AG08395 (cell line): ENCODE measurements around the gene ETS1.

Experiments
- DNase-seq: peaks from one replicate; pipeline ENCODE4 v3.0.0; 2012; ENCODE audit warnings: mixed read lengths, low spot score

The ETS1 gene

DNA sequence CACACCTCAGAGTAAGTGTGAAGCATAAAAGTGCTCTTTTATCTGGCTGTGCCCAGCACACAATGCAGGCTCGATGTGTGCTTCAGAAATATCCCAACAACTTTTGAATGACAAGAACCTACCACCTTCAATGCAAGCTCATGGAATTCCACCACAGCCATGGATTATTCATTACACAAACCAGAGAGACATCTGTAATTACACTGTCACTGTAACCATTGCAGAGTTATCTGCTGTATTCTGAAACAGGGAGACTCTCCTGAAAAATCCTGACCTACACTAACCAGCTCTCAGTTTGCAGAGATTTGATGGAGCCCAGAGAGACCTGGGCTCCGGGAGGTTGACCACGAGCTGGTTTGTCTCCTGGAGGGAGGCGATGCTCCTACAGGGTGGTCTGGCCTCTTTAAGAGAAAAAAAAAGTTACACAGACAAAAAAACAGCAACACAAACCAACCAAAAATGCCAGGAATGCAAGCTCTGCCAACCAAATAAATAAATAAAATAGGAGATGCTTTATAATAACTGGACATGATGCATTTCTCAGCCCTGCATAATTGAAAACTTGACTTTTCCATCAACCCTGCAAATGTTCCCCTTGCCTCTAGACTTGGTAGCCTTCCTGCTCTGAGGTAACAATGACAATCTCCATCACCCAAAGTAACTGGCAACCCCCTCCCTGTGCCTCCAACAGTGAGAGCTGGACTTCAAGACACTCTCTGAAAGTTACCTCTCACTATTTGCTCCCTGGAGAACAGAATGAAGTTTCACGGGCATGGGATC lies 69.7 kb downstream of the ETS1 start:
- peak; percentile 45 for DNase-seq

DNA sequence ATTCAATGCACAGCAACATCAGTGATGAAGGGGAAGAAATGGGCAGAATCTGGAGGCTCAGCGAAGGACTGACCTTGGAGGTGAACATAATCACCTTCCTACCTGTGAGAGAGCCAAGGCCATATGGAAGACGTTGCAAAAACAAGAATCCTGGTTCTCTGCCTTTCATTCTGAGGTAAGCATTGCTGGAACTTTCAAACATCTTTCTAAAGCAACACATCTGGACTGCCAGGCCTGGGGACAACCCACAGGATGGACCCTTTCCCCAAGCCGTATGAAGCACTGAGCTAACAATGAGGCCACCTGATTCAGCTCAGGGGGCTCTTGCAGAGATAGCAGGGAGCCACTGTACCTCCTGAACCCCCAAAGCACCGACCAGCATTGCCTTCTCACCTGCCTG lies 70.5 kb downstream of the ETS1 start:
- no peak for DNase-seq

DNA sequence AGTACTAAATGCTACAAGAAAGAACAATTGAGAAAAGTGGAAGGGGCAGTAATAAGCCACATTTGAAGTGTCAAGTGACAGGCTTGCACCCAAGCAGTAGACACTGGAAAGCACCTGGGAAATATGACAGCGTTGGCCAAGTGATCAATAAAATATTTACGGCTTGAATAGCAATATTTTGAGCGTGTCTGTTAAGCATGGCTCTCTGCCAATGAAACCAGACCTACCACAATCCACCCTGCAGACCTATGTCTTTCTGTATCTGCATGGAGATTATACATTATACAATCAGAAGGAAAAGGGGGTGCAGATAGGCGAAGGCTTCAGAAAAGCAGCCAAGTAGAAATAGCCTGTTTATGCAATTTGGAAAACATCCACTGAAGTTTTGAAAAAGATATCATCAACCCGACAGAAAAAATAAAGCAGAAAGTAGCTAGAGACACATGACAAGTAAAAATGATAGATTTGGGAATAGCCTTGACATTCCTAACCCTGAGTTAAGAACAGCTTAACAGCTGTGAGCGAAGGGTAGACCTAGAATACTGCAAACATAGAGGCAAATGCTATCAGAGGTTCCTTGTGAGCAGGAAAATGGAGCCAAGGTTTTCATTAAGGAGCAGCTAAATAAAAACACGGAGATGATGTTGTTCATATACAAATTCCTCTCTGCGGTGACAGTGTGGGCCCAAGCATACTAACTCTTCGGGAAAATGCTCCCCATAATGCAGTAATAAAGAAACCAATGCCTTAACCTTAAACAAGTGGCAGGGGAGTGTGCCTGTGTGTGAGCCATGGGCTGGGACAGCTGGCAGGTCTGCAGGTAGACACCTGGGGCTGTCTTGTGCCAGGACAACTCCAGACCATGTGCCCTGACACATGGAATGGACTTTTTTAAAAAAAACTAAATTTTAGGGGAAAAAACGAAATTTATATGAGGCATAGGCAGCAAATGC lies 71.3 kb downstream of the ETS1 start:
- DNase-seq, result no peak

DNA sequence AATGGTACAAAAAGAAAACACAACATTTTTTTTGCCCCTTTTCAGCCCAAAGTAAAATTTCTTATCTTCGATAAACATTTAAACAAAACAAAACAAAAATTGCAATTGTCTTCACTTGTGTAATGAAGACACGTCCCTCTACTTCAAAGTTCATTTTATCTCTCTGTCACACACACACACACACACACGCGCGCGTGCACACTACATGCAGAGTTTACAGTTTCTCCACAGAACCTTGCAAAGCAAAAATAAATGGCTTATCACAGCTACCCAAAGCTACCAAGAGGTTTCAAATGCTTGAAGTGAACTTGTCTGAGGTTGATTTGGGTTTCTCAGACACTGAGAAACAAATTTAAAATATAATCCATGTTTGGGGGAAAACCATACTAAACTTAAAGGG lies 72.3 kb downstream of the ETS1 start:
- DNase-seq, result no peak

DNA sequence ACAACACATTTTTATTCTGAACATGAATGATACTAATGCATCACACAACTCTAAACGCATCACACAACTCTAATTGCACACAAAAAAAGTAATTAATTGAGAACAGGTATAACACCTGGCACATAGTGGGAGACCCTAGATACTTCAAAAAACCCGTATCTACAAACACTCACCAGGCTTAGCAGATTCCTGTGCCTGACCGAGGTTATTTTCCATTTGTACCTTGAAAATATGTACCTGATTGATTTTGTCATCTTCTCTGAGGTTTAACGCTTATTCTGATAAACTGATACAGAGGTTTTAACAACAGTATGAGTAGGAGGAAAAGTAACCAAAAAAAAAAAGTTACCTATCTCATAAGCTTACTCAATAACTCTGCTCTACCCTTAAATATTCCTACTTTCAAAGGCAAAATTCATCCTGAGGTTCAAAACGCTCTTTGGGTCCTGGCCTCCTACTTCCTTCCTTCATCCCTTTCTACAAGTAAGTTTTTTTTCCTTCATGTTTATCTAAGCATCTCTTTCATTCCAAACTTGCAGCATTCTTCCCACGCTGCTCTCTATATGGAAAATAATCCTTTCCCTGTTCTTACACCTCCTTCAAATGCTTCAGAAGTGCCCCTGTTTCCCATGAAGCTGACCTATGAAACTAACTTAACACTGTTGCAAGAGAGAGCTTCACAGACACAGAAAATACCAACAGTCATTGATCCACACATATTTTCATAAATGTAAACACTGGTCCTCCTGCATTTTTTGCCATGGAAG lies 73.3 kb downstream of the ETS1 start:
- no peak for DNase-seq

DNA sequence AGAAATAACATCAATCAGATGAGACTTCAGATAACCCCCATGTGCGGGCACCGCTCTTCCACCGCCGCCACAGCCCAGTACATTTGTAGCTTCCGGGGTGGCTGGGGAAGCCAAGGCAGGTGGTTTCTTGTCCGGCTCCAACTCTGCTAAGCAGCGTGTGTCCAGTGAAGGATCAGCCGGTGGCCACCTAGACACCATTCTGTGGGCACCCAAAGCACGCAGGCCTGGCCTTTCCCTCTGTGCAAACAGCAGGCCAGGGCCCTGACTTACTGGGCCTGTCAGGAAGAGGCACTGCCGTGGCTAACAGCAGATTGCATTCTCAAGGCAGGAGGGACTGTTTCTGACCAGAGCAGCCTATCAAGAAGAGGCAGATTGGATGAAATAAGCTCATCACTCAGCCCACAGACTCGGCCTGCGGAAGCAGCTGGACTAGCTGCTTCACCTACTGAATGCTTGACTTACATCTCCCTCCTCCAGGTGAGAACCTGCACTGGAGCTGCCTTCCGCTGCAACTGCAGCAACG lies 74.8 kb downstream of the ETS1 start:
- DNase-seq, result no peak

DNA sequence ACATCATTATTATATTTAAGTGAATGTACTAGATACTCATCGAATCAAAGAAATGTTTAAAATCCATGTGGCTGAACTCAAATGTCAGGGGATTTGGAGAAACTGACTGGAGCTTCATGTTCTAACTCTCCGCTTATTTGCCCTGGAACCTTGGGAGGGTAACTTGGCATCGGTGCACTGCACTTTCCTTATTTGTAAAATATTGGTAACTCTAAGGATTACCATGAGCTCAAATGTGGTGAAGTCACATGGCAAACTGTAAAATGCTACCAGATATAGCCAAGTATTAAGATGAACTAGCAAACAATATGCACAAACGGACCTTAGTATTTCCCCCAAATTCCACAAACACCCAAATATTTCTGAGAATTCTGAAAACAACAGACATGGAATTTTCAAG lies 75.6 kb downstream of the ETS1 start:
- DNase-seq, result no peak

DNA sequence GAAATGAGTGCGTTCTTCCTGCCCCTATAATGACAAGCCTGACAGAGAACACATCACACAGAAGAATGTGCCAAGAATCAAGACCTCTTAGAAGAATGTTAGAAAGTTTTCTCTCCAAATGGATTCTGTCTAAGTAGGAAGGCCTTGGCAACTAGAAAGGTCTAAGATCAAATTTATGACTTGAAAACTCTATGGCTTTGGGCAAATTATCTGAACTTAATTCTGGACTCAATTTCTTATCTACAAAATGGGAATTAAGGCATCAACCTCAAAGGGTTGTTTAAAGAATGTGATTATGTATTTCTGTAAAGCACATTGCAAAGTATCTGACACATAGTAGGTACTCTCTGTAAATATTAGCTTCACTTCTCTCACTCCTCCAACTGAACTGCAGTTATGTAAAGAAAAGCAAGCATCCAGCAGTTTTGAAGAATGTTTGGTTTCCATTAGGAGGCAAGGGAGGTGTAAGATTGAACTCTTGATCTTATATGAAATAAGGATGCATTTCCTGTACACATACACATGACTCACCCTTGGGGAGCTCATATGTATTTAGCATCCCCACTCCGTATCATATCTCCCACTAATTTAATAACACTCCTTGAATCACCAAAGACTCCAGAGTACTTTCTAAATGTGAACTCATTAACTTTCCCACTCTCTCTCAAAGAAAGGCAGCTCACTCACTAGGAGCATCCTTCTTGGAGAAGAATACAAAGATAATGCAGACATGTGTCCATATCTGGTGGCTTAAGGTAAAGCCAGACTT lies 77.6 kb downstream of the ETS1 start:
- DNase-seq, result no peak

DNA sequence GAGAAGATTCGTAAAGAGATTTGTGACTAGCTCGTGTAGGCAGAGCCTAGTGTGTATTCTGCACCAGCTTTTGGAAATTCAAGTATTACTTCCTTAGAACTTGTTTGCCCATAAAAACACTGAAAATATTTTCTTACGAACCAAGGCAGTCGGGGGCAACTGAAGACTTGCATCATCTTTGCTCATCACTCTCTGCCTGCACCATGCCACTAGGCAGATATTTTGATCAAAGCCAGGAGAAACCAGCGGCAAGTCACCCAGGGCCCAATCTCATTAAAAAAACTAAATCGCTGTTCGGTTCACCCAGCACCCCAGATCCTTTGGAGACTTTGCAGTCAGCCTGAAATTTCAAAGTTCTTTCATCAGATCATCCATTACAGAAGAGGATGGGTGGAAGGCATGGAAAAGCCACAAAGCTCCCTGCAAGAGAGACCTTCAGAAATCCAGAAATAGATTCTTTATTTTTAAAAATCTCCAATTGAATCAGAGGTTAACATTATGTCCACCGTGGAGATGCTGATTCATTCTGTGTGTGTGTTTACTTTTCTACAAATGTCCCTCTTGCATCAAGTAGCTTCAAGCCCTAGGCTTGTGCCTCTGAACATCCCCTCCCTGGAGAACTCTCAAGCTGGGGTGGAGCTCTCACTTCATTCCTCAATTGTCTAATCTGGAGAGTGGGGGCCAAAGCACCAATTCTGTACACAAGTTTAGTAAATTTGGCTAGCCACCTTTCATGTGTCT lies 78.4 kb downstream of the ETS1 start:
- no peak for DNase-seq

DNA sequence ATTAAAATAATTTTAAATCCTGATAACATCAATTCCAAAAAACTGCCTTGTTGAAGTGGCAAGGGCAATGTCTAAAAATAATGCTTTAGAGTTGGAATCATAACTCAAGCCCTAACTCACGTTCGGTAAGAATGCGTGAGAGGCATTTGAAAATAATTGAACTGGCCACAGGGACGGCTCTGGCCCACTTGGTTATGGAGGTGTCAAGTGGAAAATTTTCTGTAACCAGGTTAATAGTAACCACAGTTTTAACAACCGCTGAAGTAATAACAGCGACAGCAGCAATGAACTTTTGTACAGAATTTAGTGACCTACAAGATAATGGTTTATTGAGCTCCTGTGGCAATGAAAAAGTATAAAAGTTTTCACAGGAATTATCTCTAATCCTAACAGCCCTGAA lies 79.4 kb downstream of the ETS1 start:
- DNase-seq, result no peak

DNA sequence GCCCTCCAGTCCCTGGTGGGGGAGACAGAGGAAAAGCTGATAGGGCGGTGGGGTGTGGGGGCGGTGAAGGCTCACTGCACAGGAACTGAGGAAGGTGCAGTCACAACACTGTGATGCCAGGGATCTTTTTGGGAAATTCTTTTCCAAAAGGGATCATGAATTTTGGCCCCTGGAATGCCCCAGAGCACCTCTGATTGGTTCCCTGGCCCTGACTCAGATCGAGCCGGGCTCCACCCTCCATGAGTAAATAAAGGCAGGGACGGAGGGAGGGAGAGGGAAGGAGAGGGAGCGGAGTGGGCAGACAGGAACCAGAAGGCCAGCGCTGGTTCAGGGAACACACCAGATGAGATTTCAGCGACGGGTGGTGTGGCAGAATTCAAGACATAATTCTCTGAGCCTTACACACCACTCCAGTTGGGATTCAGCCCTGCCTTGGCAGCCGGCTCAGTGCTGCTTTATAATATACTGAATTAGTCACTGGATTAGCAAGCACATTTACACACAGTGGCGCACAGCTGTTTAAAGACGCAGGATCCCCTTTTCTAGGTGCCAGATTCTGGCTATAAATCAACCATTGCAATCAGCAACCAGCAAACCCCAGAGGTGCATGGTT lies 80.3 kb downstream of the ETS1 start:
- DNase-seq, result peak; percentile 88

DNA sequence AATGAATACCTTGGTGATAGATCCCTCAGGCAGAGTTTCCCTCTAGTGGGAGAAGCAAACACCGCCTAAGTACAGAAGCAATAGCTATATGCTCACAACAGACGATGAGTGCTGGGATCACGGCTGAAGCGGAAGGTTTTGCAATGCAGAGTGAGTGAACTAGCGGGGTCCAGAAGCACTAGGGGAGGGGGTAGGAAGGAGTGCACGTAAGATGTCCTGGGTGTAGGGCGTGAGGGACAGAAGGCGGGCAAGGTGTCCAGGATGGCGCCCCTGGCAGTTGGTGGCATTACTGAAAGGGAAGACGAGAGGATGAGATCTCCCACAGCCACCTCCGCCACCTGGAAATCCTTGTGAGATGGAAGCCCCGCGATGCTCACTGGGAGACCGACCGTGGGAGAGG lies 81.0 kb downstream of the ETS1 start:
- DNase-seq, result no peak

DNA sequence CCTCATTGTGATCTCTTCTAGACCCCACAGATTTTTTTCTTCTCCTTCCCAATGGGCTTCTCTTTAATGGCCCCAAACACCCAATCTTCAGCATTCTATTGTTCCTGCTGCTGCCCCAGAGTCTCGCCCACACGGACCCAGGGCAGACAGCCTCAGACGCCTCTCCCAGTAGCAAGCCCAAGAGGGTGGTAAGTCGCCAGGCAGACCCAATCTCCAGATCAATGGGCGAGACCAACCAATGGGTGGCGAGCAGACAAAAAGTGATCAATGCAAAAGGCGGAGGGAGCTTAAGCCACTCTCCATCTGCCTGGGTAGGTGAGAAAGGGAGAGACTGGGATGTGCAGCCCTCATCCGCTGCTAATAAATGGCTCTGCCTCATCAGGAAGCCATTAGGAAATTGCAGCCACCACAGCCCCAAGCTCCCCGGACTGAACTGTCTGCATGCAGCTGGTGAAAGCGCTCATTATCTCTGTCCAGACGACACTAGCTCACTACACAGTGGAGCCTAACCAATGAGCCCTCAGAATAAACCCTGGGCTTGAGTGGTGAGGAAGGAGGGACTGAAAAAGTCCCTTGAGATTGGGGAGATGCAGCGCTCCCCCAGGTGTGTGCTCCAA lies 81.8 kb downstream of the ETS1 start:
- DNase-seq, result no peak

DNA sequence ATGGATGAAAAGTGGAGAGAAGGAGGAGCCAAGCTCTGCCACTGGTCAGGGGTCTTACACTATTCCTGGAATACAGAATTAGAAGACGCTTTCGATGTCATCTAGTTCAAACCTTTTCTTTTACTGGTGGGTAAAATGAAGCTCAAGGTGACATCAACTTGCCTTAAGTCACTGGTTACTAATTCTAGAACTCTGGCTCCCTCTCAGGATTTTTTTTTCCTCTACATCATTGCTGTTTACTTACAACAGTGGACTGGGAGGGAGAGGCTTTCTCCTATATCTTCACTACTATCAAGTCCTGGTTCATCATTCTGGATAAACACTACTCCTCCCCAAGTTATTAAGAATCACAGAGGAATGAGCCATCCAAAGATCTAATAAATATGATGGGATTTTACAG lies 82.9 kb downstream of the ETS1 start:
- no peak for DNase-seq

DNA sequence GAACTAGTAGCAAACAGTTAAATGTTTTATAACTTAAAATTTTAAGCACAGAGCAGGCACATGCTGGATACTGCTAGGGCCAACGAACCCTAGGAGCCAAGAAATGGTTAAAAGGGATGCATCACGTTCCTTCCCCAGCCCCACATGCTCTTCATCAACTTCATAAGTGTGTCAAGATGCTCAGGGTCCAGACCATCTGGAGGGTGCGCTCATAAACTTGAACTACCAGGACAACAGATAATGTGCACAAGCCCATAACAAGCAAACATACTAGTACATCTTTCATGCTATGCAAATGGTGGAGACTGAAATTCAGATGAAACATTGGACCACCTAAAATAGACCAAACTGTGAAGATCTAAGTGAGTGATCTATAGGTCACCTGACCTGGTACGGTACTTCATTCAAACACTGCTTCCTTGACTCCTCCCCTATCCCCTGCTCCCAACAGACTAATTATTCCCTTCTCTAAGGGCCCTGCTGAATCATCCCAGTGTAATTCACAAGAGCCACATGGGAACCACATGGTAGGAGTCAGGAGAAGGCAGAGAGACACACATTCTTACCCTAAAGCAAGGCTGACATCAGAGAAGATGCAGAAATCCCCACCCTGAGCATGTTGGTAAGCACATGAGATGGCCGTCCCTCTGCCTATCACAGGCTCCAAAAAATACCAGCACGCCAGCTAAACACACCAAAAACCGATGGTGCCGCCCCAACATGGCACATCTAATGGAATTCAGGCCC lies 83.9 kb downstream of the ETS1 start:
- DNase-seq, result peak; percentile 75

DNA sequence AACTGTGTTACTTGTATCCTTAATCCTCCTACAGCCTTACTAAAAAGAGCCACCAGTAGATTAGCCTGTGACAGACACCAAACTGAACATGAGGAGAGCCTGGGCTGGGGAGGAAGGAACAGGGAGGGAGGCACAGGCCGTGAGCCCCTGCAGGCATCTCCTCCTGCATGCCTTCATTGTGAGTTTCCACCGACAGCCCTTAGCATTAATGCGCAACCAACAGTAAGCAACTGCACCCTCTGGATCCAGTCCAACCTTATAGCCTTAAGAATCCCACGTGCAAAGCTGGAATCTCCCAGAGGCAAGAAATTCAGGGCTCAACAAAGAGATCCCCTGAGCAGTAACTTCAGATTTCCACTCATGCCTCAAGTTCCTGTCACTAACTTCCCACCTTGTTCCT lies 84.6 kb downstream of the ETS1 start:
- DNase-seq, result peak; percentile 44

DNA sequence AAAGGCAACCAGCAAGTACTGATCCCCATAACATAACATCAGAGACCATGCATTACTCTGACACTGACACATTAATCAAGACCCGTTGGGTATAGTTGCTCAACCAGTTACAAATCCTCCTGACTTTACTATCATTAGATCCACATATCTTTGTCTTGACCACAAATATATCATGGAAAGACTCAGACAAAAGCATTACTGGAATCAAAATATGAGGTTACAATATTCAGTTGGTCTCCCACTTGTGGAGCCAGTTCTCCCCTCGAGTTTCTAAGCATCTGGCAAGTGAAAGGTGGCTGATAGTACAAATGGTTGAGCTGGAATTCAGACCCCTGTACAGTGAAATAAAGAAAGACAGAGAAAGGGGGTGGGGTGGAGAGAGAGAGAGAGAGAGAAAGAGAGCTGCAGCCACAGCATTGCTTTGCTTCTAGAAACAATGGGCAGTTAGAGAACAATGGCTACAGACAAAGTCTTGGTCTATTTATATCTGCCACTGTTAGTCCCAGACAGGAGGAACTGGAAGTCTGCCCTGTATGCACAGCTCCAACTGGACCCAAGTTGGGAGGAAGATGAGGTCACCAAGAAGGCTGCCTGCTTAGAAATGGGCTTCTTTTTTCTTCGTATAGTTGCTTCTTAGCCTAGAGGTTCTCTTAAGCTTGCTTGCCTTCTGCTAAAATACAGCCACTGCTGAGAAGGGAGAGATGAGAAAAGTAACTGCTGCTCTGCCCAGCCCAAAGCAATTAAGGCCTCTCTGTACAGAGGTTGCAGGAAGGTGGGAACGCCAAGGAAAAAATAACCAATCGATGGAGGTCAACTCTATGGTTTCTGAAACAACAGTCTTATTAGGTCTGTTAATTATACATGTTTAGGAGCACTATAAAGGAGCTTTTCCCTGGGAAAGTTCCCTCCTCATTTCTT lies 85.5 kb downstream of the ETS1 start:
- peak; percentile 56 for DNase-seq

DNA sequence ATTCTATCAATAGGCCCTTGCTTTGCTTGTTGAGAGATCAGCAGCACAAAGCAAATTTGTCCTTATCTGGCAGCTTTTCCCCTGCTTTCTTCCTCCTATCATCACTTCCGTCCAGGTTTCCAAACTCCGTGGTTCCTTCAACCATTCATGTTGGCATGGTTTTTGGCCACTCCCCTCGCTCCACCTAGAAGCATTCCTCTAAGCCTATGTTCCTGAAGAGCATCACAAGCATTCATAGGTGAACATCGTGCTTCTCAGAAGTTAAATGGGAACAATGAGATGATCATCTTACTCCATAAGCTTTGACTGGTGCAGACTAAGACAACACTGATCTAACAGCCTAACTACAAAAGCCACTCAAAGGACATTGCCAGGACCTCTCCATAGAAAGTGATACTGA lies 86.3 kb downstream of the ETS1 start:
- no peak for DNase-seq
